Stimulated activated naive CD8-positive, alpha-beta T cell treated with anti-CD3 and anti-CD28 coated beads, Interleukin-15, amount 100 ng/mL, for 72 hours (primary cell): ENCODE data around the gene GNA15.

Experiments
- ATAC-seq: fragments of 150-1000 bp; cut with Tn5 transposase; 2 replicates; pipeline ENCODE4 v1.10.0; 2021; ENCODE audit warnings: mild to moderate bottlenecking, moderate library complexity
- DNase-seq, 2 donors: peaks; one replicate each; pipeline ENCODE4 v3.0.0; 2021 to 2022
- H3K27ac Mint-ChIP-seq, 2 donors: one replicate each; pipeline ENCODE4 v1.8.0; 2022; ENCODE audit warnings: mild to moderate bottlenecking in 2 of 2, mixed read lengths in 2 of 2, moderate library complexity in 2 of 2
- H3K27me3 Mint-ChIP-seq: one replicate; pipeline ENCODE4 v1.8.0; 2022; ENCODE audit warnings: mixed read lengths
- H3K4me1 Mint-ChIP-seq: one replicate; pipeline ENCODE4 v1.8.0; 2022; ENCODE audit warnings: mild to moderate bottlenecking, mixed read lengths
- H3K4me3 Mint-ChIP-seq, 2 donors: one replicate each; pipeline ENCODE4 v1.8.0; 2022; ENCODE audit warnings: mild to moderate bottlenecking in 2 of 2, mixed read lengths in 2 of 2, moderate library complexity in 1 of 2
- H3K9me3 Mint-ChIP-seq, 2 donors: one replicate each; pipeline ENCODE4 v1.8.0; 2022; ENCODE audit warnings: mixed read lengths in 2 of 2

The GNA15 gene

GRCh38 chr19:3123956-3124355, 11.9 kb upstream of the GNA15 start:
- Mint-ChIP-seq H3K27me3 (no peaks in the 10 kb centered on the region), H3K4me1 (peaks cover 10% of the 10 kb centered on the region), H3K4me3 (no peak overlapping the region), H3K9me3 (no peaks in the 10 kb centered on the region), H3K27ac (no peak overlapping the region)
- ATAC-seq (no peak), DNase-seq (no peak)

- no peaks in the 10 kb centered on the region for H3K9me3 Mint-ChIP-seq
- H3K27me3 Mint-ChIP-seq = no peaks in the 10 kb centered on the region
- H3K4me3 Mint-ChIP-seq = no peak overlapping the region
- DNase-seq (no peak), ATAC-seq (no peak)
- H3K4me1 Mint-ChIP-seq = peaks cover 15% of the 10 kb centered on the region
- no peak overlapping the region for H3K27ac Mint-ChIP-seq
Observed at GRCh38 chr19:3124630-3125029, 11.2 kb upstream of the GNA15 start.

- H3K4me1 Mint-ChIP-seq = peaks cover 16% of the 10 kb centered on the region
- H3K27ac Mint-ChIP-seq = no peak overlapping the region
- DNase-seq (peak; percentile 54 to 73), ATAC-seq (peak; percentile 91)
- H3K4me3 Mint-ChIP-seq = no peak overlapping the region
- no peaks in the 10 kb centered on the region for H3K9me3 Mint-ChIP-seq
- H3K27me3 Mint-ChIP-seq = no peaks in the 10 kb centered on the region
Observed at GRCh38 chr19:3125900-3126524, 9.8 kb upstream of the GNA15 start.

- Mint-ChIP-seq H3K27ac (no peak overlapping the region), H3K4me3 (no peak overlapping the region), H3K9me3 (no peaks in the 10 kb centered on the region), H3K4me1 (peaks cover 42% of the 10 kb centered on the region), H3K27me3 (no peaks in the 10 kb centered on the region)
- DNase-seq = no peak
- no peak for ATAC-seq
Observed at GRCh38 chr19:3129112-3129511, 6.7 kb upstream of the GNA15 start.

- Mint-ChIP-seq H3K4me3 (peak overlapping the region in 1 of 2 donors; percentile 13), H3K27me3 (peaks cover 7% of the 10 kb centered on the region), H3K27ac (peak overlapping the region in 1 of 2 donors; percentile 61), H3K4me1 (peaks cover 44% of the 10 kb centered on the region), H3K9me3 (no peaks in the 10 kb centered on the region)
- ATAC-seq = no peak
- DNase-seq = no peak
Observed at GRCh38 chr19:3131168-3131567, 4.7 kb upstream of the GNA15 start.

- peak; percentile 99 for ATAC-seq
- DNase-seq = peak; percentile 70 to 90
- peak overlapping the region; percentile 53 to 76 for H3K4me3 Mint-ChIP-seq
- H3K27me3 Mint-ChIP-seq = peaks cover 18% of the 10 kb centered on the region
- H3K4me1 Mint-ChIP-seq = peaks cover 55% of the 10 kb centered on the region
- no peaks in the 10 kb centered on the region for H3K9me3 Mint-ChIP-seq
- H3K27ac Mint-ChIP-seq = peak overlapping the region; percentile 65 to 74
Observed at GRCh38 chr19:3132971-3133792, 2.7 kb upstream of the GNA15 start.

GRCh38 chr19:3133793-3134116, 2.1 kb upstream of the GNA15 start:
- peaks cover 18% of the 10 kb centered on the region for H3K27me3 Mint-ChIP-seq
- no peak for ATAC-seq
- H3K9me3 Mint-ChIP-seq = no peaks in the 10 kb centered on the region
- H3K27ac Mint-ChIP-seq = peak overlapping the region; percentile 48 to 74
- peak overlapping the region; percentile 53 to 76 for H3K4me3 Mint-ChIP-seq
- H3K4me1 Mint-ChIP-seq = peaks cover 55% of the 10 kb centered on the region
- DNase-seq = no peak

- H3K27me3 Mint-ChIP-seq = peaks cover 18% of the 10 kb centered on the region
- H3K4me1 Mint-ChIP-seq = peaks cover 61% of the 10 kb centered on the region
- no peaks in the 10 kb centered on the region for H3K9me3 Mint-ChIP-seq
- H3K4me3 Mint-ChIP-seq = peak overlapping the region; percentile 71 to 82
- ATAC-seq = no peak
- no peak for DNase-seq
- peak overlapping the region in 1 of 2 donors; percentile 25 for H3K27ac Mint-ChIP-seq
Observed at GRCh38 chr19:3136684-3137055, 837 bp downstream of the GNA15 start.

- Mint-ChIP-seq H3K4me1 (peaks cover 64% of the 10 kb centered on the region), H3K27ac (peak overlapping the region in 1 of 2 donors; percentile 25), H3K27me3 (peaks cover 18% of the 10 kb centered on the region), H3K4me3 (peak overlapping the region; percentile 71 to 82), H3K9me3 (no peaks in the 10 kb centered on the region)
- no peak for ATAC-seq
- no peak for DNase-seq
Observed at GRCh38 chr19:3137119-3137518, 1.3 kb downstream of the GNA15 start.

- Mint-ChIP-seq H3K27ac (no peak overlapping the region), H3K4me1 (peaks cover 57% of the 10 kb centered on the region), H3K9me3 (no peaks in the 10 kb centered on the region), H3K4me3 (no peak overlapping the region), H3K27me3 (peaks cover 18% of the 10 kb centered on the region)
- DNase-seq (no peak), ATAC-seq (no peak)
Observed at GRCh38 chr19:3138268-3138667, 2.4 kb downstream of the GNA15 start.

- no peak for DNase-seq
- H3K4me1 Mint-ChIP-seq = peaks cover 40% of the 10 kb centered on the region
- no peak for ATAC-seq
- no peaks in the 10 kb centered on the region for H3K9me3 Mint-ChIP-seq
- H3K4me3 Mint-ChIP-seq = peak overlapping the region; percentile 2 to 16
- peaks cover 11% of the 10 kb centered on the region for H3K27me3 Mint-ChIP-seq
- peak overlapping the region in 1 of 2 donors; percentile 15 for H3K27ac Mint-ChIP-seq
Observed at GRCh38 chr19:3140667-3141038, 4.8 kb downstream of the GNA15 start.

GRCh38 chr19:3142292-3142670, 6.4 kb downstream of the GNA15 start:
- Mint-ChIP-seq H3K4me3 (peak overlapping the region in 1 of 2 donors; percentile 33), H3K4me1 (peaks cover 36% of the 10 kb centered on the region), H3K9me3 (no peaks in the 10 kb centered on the region), H3K27ac (peak overlapping the region in 1 of 2 donors; percentile 78), H3K27me3 (peaks cover 3% of the 10 kb centered on the region)
- ATAC-seq (peak; percentile 63), DNase-seq (no peak)

GRCh38 chr19:3142781-3143337, 7.0 kb downstream of the GNA15 start:
- peak overlapping the region in 1 of 2 donors; percentile 78 for H3K27ac Mint-ChIP-seq
- no peak overlapping the region for H3K4me3 Mint-ChIP-seq

GRCh38 chr19:3145909-3146676, 10.3 kb downstream of the GNA15 start:
- Mint-ChIP-seq H3K27ac (peak overlapping the region in 1 of 2 donors; percentile 44), H3K9me3 (no peaks in the 10 kb centered on the region), H3K4me1 (peaks cover 33% of the 10 kb centered on the region), H3K27me3 (no peaks in the 10 kb centered on the region), H3K4me3 (no peak overlapping the region)
- DNase-seq (no peak), ATAC-seq (peak; percentile 10)

More at GRCh38 chr19:3142781-3143337, 7.0 kb downstream of the GNA15 start:
- DNase-seq (no peak), ATAC-seq (no peak)
- H3K9me3 Mint-ChIP-seq = no peaks in the 10 kb centered on the region
- no peaks in the 10 kb centered on the region for H3K27me3 Mint-ChIP-seq
- H3K4me1 Mint-ChIP-seq = peaks cover 35% of the 10 kb centered on the region

GRCh38 chr19:3146677-3147100, 10.9 kb downstream of the GNA15 start:
- H3K9me3 Mint-ChIP-seq = no peaks in the 10 kb centered on the region
- peak overlapping the region in 1 of 2 donors; percentile 44 for H3K27ac Mint-ChIP-seq
- H3K4me1 Mint-ChIP-seq = peaks cover 27% of the 10 kb centered on the region
- DNase-seq (peak; percentile 65 to 72), ATAC-seq (peak; percentile 73)
- H3K4me3 Mint-ChIP-seq = no peak overlapping the region
- H3K27me3 Mint-ChIP-seq = no peaks in the 10 kb centered on the region
